OCI-LY3 (cell line): ENCODE results near the gene TLCD3B.

ENCODE experiments used
- H2AFZ ChIP-seq: fragments of 200-600, 300-600 bp; shearing (Covaris generic); 2 replicates; pipeline ENCODE4 v1.6.0; 2014; ENCODE audit warnings: antibody characterized with exemption, low read depth, low read length
- H3K27ac ChIP-seq: fragments of 200-600, 300-600 bp; sonication (generic); 2 replicates; pipeline ENCODE4 v1.5.1; 2014; ENCODE audit warnings: mild to moderate bottlenecking, low read length, moderate library complexity, mixed read lengths
- H3K27me3 ChIP-seq: fragments of 200-600, 300-600 bp; sonication (generic); 2 replicates; pipeline ENCODE4 v1.6.1; 2014; ENCODE audit warnings: low read depth, low read length, mixed read lengths
- H3K36me3 ChIP-seq: fragments of 200-600, 300-600 bp; sonication (generic); replicated peaks from 2 replicates; pipeline ENCODE3; 2014; ENCODE audit warnings: low read depth, low read length, mixed read lengths
- H3K4me1 ChIP-seq: fragments of 300-600, 200-600 bp; sonication (generic); 2 replicates; pipeline ENCODE4 v1.6.1; 2014; ENCODE audit warnings: low read length, mixed read lengths
- H3K4me2 ChIP-seq: fragments of 200-600, 300-600 bp; sonication (generic); 2 replicates; pipeline ENCODE4 v1.6.1; 2014; ENCODE audit warnings: low read length, mixed read lengths
- H3K4me3 ChIP-seq: fragments of 300-600, 200-600 bp; sonication (generic); 2 replicates; pipeline ENCODE4 v1.5.1; 2014; ENCODE audit warnings: antibody characterized with exemption, mild to moderate bottlenecking, low read length, moderate library complexity
- H3K79me2 ChIP-seq: fragments of 300-600, 200-600 bp; shearing (Covaris generic); 2 replicates; pipeline ENCODE4 v1.6.1; 2014; ENCODE audit warnings: mild to moderate bottlenecking, low read length, mixed read lengths
- H3K9ac ChIP-seq: fragments of 300-600, 200-600 bp; shearing (Covaris generic); 2 replicates; pipeline ENCODE4 v1.6.0; 2014; ENCODE audit warnings: mild to moderate bottlenecking, low read length, moderate library complexity
- H3K9me3 ChIP-seq: fragments of 200-600, 300-600 bp; shearing (Covaris generic); 2 replicates; pipeline ENCODE4 v1.6.1; 2014; ENCODE audit warnings: low read length, mixed read lengths; ENCODE audit not compliant: insufficient read depth
- H4K20me1 ChIP-seq: fragments of 200-600, 300-600 bp; sonication (generic); 2 replicates; pipeline ENCODE4 v1.6.1; 2016; ENCODE audit warnings: low read length, mixed read lengths; ENCODE audit not compliant: insufficient read depth
- CTCF ChIP-seq: fragments of 200-600, 300-600 bp; sonication (generic); IDR thresholded peaks from 2 replicates; pipeline ENCODE4 v1.5.1; 2014; ENCODE audit warnings: antibody characterized with exemption, low read length, low read depth
- EZH2phosphoT487 ChIP-seq: fragments of 200-600 bp; shearing (Covaris generic); IDR thresholded peaks from 2 replicates; pipeline ENCODE4 v1.6.1; 2018; ENCODE audit warnings: antibody characterized with exemption, mixed run types, low read depth

TLCD3B gene, protein sequence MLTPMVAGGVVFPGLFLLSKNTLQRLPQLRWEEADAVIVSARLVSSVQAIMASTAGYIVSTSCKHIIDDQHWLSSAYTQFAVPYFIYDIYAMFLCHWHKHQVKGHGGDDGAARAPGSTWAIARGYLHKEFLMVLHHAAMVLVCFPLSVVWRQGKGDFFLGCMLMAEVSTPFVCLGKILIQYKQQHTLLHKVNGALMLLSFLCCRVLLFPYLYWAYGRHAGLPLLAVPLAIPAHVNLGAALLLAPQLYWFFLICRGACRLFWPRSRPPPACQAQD

DNA sequence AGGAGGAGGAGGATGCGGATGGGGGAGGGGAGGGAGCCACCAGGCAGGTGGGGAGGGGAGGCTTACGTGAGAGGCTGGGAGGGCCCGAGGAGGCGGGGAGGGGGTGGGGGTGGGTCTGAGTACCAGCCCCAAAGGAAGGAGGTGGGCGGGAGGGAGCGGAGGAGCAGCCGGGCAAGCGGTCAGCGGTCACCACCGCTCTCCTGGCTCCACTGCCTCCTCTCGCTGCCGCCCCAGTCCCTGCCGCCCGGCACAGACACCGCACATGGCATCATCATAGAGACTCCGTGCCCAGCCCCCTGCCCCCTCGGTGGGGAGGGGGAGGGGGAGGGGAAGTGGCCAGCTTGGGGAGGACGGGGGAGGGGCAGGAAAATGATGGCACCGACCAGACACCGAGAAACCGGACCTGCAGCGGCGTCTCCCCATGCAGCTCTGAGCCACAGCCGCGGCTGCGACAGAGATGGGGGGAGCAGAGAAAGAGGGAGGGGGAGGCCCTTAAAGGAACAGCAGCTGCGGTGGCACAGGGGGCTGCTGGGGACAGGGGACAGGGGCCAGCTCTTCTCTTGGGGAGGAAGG lies at the start of gene TLCD3B:
Gene TLCD3B (minus strand): TSS at position 431 of the 573 bp plus-strand sequence. CDS start 744 bp downstream, outside the sequence.
- Histone ChIP-seq H3K79me2 (no peaks in the 10 kb centered on the region), H4K20me1 (no peaks in the 10 kb centered on the region), H3K4me2 (peak within 1 kb of the TSS; percentile 61), H3K4me3 (peak within 1 kb of the TSS; percentile 61), H3K36me3 (no peaks in the 10 kb centered on the region), H3K27ac (no peak within 1 kb of the TSS), H2AFZ (no peak within 1 kb of the TSS), H3K4me1 (peaks cover 9% of the 10 kb centered on the region), H3K27me3 (peaks cover 10% of the 10 kb centered on the region; the same call in 1 of the 2 replicates), H3K9me3 (no peaks in the 10 kb centered on the region), H3K9ac (no peak within 1 kb of the TSS)
- TF ChIP-seq CTCF (no peak), EZH2phosphoT487 (no peak)

DNA sequence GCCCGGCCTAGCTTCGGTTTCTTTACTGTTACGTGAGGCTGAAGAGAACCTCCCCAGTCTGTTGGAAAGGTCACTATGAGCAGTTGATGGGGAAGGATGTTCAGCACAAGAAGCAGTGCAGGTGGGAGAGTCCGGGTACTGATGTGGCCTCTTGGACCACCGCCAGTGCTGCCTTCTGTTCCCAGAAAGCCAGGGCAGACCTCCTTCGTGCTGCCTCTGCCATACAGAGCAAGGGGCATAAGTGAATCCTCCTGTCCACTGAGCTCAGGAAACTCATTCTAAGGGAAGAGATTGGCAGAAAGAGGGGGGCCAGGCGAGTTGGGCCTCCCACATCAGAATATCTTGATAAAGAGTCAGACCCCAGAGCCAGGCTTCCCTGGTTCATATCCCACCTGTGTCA lies 48.4 kb upstream of the TLCD3B start:
- no peak for TF ChIP-seq CTCF
- no peaks in the 10 kb centered on the region for H3K27me3 ChIP-seq
- peaks cover 42% of the 10 kb centered on the region for H3K79me2 ChIP-seq

GRCh38 chr16:30078744-30079143 lies 47.7 kb upstream of the TLCD3B start:
- no peak overlapping the region for H3K9ac ChIP-seq
- H3K27me3 ChIP-seq: no peaks in the 10 kb centered on the region
- H3K36me3 ChIP-seq: peaks cover 50% of the 10 kb centered on the region
- TF ChIP-seq CTCF (no peak), EZH2phosphoT487 (no peak)
- H3K4me1 ChIP-seq: peaks cover 16% of the 10 kb centered on the region
- no peaks in the 10 kb centered on the region for H3K9me3 ChIP-seq
- H3K4me2 ChIP-seq: no peak overlapping the region
- H3K79me2 ChIP-seq: peaks cover 42% of the 10 kb centered on the region
- H3K4me3 ChIP-seq: no peak overlapping the region
- H4K20me1 ChIP-seq: peaks cover 9% of the 10 kb centered on the region
- no peak overlapping the region for H2AFZ ChIP-seq
- H3K27ac ChIP-seq: no peak overlapping the region

More for the DNA sequence above, 48.4 kb upstream of the TLCD3B start:
- H3K9ac ChIP-seq: no peak overlapping the region
- H3K4me1 ChIP-seq: peaks cover 16% of the 10 kb centered on the region
- H4K20me1 ChIP-seq: peaks cover 9% of the 10 kb centered on the region
- H3K27ac ChIP-seq: no peak overlapping the region
- H2AFZ ChIP-seq: no peak overlapping the region
- H3K4me3 ChIP-seq: no peak overlapping the region
- H3K9me3 ChIP-seq: no peaks in the 10 kb centered on the region
- H3K36me3 ChIP-seq: peaks cover 51% of the 10 kb centered on the region
- no peak overlapping the region for H3K4me2 ChIP-seq

- Histone ChIP-seq H3K9me3 (no peaks in the 10 kb centered on the region), H3K36me3 (peaks cover 41% of the 10 kb centered on the region), H3K27ac (no peak overlapping the region), H3K79me2 (peaks cover 42% of the 10 kb centered on the region), H4K20me1 (peaks cover 9% of the 10 kb centered on the region), H3K4me1 (peaks cover 16% of the 10 kb centered on the region), H3K4me3 (no peak overlapping the region), H3K27me3 (no peaks in the 10 kb centered on the region), H2AFZ (no peak overlapping the region), H3K4me2 (no peak overlapping the region), H3K9ac (no peak overlapping the region)
- no peak for TF ChIP-seq CTCF
- TF ChIP-seq EZH2phosphoT487: no peak
Measured at GRCh38 chr16:30077656-30078055, 46.6 kb upstream of the TLCD3B start.
